HEK293 (cell line): ENCODE measurements around the gene CDC42EP3.

Experiments
- CTCF ChIA-PET: fragments of 350-600 bp; formaldehyde crosslinking; extraction: SDS; loops from one replicate; lab custom pipeline; 2021; ENCODE audit warnings: antibody characterized with exemption; lab: Yijun Ruan, JAX
- POLR2A ChIA-PET: fragments of 300-600 bp; formaldehyde crosslinking; extraction: SDS; loops from one replicate; lab custom pipeline; 2020; ENCODE audit warnings: antibody characterized with exemption, inconsistent platforms; lab: Yijun Ruan, JAX
- H3K27ac ChIP-seq: fragments of 200-500 bp; sonication (Bioruptor generic); 2 replicates; pipeline ENCODE4 v1.5.1; 2014; ENCODE audit warnings: low read depth, low read length, control low read depth, inconsistent platforms; ENCODE audit errors: extremely low read depth
- H3K36me3 ChIP-seq, 2 experiments: fragments of 200-500 bp in 1 of 2; sonication (Bioruptor generic) in 1 of 2; 1 replicate in 1 of 2; 2 replicates in 1 of 2; pipeline ENCODE4 v1.5.1; 2014 to 2017; ENCODE audit warnings: inconsistent platforms in 2 of 2, low read length in 2 of 2; ENCODE audit not compliant: control insufficient read depth in 2 of 2, insufficient read depth in 1 of 2
- H3K4me1 ChIP-seq: fragments of 200-500 bp; sonication (Bioruptor generic); 2 replicates; pipeline ENCODE4 v1.5.1; 2014; ENCODE audit warnings: mild to moderate bottlenecking, low read length, inconsistent platforms; ENCODE audit not compliant: control insufficient read depth, insufficient read depth
- H3K4me3 ChIP-seq: 2 replicates; pipeline ENCODE4 v1.5.1; 2011; ENCODE audit warnings: low read depth, mild to moderate bottlenecking, control low read depth, low read length, moderate library complexity
- H3K9me3 ChIP-seq: fragments of 200-500 bp; sonication (Bioruptor generic); 2 replicates; pipeline ENCODE4 v1.5.1; 2014; ENCODE audit warnings: low read depth, low read length, inconsistent platforms; ENCODE audit not compliant: control insufficient read depth, insufficient read depth
- KLF10 ChIP-seq: fragments of 450-650 bp; IDR thresholded peaks from 2 replicates; pipeline ENCODE4 v1.5.1; 2018; ENCODE audit warnings: missing biosample characterization, mild to moderate bottlenecking, missing genetic modification characterization
- KLF16 ChIP-seq: fragments of 450-650 bp; formaldehyde crosslinking; IDR thresholded peaks from 2 replicates; pipeline ENCODE4 v1.5.1; 2017; ENCODE audit warnings: missing biosample characterization, missing genetic modification characterization
- KLF9 ChIP-seq: fragments of 450-650 bp; formaldehyde crosslinking; IDR thresholded peaks from 2 replicates; pipeline ENCODE4 v1.5.1; 2016; ENCODE audit warnings: missing biosample characterization, missing genetic modification characterization, low read depth
- ZBTB20 ChIP-seq: fragments of 450-650 bp; formaldehyde crosslinking; IDR thresholded peaks from 2 replicates; pipeline ENCODE4 v1.5.1; 2016; ENCODE audit warnings: missing biosample characterization, missing genetic modification characterization
- ZBTB48 ChIP-seq: fragments of 450-650 bp; formaldehyde crosslinking; IDR thresholded peaks from 2 replicates; pipeline ENCODE4 v1.5.1; 2016; ENCODE audit warnings: missing biosample characterization, missing genetic modification characterization
- ZIC2 ChIP-seq: fragments of 450-650 bp; formaldehyde crosslinking; IDR thresholded peaks from 2 replicates; pipeline ENCODE4 v1.5.1; 2016; ENCODE audit warnings: missing biosample characterization, missing genetic modification characterization
- ZNF157 ChIP-seq: fragments of 450-650 bp; formaldehyde crosslinking; IDR thresholded peaks from 2 replicates; pipeline ENCODE4 v1.5.1; 2016; ENCODE audit warnings: missing biosample characterization, missing genetic modification characterization
- ZNF221 ChIP-seq: fragments of 450-650 bp; formaldehyde crosslinking; IDR thresholded peaks from 2 replicates; pipeline ENCODE4 v1.5.1; 2017; ENCODE audit warnings: missing biosample characterization, missing genetic modification characterization, borderline replicate concordance
- ZNF391 ChIP-seq: fragments of 450-650 bp; formaldehyde crosslinking; IDR thresholded peaks from 2 replicates; pipeline ENCODE4 v1.5.1; 2016; ENCODE audit warnings: low read depth, missing biosample characterization, missing genetic modification characterization, borderline replicate concordance
- ZNF394 ChIP-seq: fragments of 450-650 bp; formaldehyde crosslinking; IDR thresholded peaks from 2 replicates; pipeline ENCODE4 v1.5.1; 2016; ENCODE audit warnings: missing biosample characterization, missing genetic modification characterization, mild to moderate bottlenecking, moderate library complexity, borderline replicate concordance
- ZNF404 ChIP-seq: fragments of 450-650 bp; formaldehyde crosslinking; IDR thresholded peaks from 2 replicates; pipeline ENCODE4 v1.5.1; 2017; ENCODE audit warnings: missing biosample characterization, missing genetic modification characterization
- ZNF48 ChIP-seq: fragments of 450-650 bp; formaldehyde crosslinking; IDR thresholded peaks from 2 replicates; pipeline ENCODE4 v1.5.1; 2016; ENCODE audit warnings: missing biosample characterization, missing genetic modification characterization
- ZNF501 ChIP-seq: fragments of 450-650 bp; formaldehyde crosslinking; IDR thresholded peaks from 2 replicates; pipeline ENCODE4 v1.5.1; 2016; ENCODE audit warnings: missing biosample characterization, missing genetic modification characterization
- ZNF558 ChIP-seq: fragments of 450-650 bp; formaldehyde crosslinking; IDR thresholded peaks from 2 replicates; pipeline ENCODE4 v1.5.1; 2016; ENCODE audit warnings: missing biosample characterization, missing genetic modification characterization
- ZNF654 ChIP-seq: fragments of 450-650 bp; formaldehyde crosslinking; IDR thresholded peaks from 2 replicates; pipeline ENCODE4 v1.5.1; 2016; ENCODE audit warnings: low read depth, missing biosample characterization, missing genetic modification characterization
- ZNF664 ChIP-seq: fragments of 450-650 bp; formaldehyde crosslinking; IDR thresholded peaks from 2 replicates; pipeline ENCODE4 v1.5.1; 2016; ENCODE audit warnings: missing biosample characterization, missing genetic modification characterization
- ZNF677 ChIP-seq: fragments of 450-650 bp; IDR thresholded peaks from 2 replicates; pipeline ENCODE4 v1.5.0; 2018; ENCODE audit warnings: missing biosample characterization, mild to moderate bottlenecking, missing genetic modification characterization, moderate library complexity
- ZNF747 ChIP-seq: fragments of 450-650 bp; formaldehyde crosslinking; IDR thresholded peaks from 2 replicates; pipeline ENCODE4 v1.5.1; 2016; ENCODE audit warnings: missing biosample characterization, missing genetic modification characterization
- TF ChIP-seq, protein P1 (sequence below): fragments of 450-650 bp; formaldehyde crosslinking; IDR thresholded peaks from 2 replicates; pipeline ENCODE4 v1.5.1; 2016; ENCODE audit warnings: missing biosample characterization, missing genetic modification characterization, low read depth
- TF ChIP-seq, protein P2 (sequence below): fragments of 450-650 bp; formaldehyde crosslinking; IDR thresholded peaks from 2 replicates; pipeline ENCODE4 v1.5.1; 2016; ENCODE audit warnings: missing biosample characterization, missing genetic modification characterization
- TF ChIP-seq, protein P3 (sequence below): fragments of 450-650 bp; formaldehyde crosslinking; IDR thresholded peaks from 2 replicates; pipeline ENCODE4 v1.5.1; 2017; ENCODE audit warnings: missing biosample characterization, missing genetic modification characterization
- TF ChIP-seq, protein P4 (sequence below): fragments of 450-650 bp; formaldehyde crosslinking; conservative IDR thresholded peaks from 2 replicates; pipeline ENCODE4 v1.5.1; 2016; ENCODE audit warnings: low read depth, missing biosample characterization, missing genetic modification characterization
- TF ChIP-seq, protein P5 (sequence below): fragments of 450-650 bp; formaldehyde crosslinking; IDR thresholded peaks from 2 replicates; pipeline ENCODE4 v1.5.1; 2017; ENCODE audit warnings: missing biosample characterization, missing genetic modification characterization

The CDC42EP3 gene

DNA sequence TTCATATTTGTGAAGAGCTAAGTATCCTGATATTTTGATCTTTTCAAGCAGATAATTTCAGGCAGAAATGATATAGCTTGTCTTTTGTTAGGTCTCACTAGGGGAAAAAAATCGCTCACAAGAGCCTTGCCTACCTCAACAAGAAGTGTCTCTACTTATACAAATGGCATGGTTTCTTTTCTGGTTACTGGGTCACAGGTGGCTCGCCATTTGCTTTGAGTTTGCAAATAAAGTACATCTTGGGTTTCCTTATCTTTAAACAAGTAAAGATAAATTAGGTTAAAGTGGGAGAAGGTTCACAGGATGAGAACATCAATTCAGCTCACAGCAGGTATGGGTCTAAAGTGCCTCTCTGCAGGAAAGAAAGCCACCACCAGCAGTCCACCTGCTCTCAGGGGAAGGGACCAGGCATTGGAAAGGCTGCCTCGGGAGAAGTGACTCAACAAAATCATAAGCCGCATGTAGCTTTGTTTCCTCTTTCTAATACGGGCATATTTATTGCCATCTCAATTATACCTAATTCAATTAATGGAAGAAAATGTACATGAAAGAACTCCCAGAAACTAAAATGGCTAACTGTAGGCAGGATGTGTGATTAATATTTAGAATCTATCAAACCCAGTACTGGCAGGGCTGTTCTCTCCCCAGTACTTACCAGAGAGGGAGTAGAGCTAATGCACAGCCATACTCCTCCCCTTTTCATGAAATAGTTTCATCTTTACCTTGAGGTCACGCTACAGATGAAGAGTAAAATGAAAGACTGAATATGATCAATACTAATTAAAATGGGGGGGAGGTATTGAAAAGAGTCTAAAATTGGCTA is 28.3 kb downstream of the CDC42EP3 start:
- peaks cover 6% of the 10 kb centered on the region; the same call in 1 of the 2 replicates for H3K4me1 ChIP-seq
- no peaks in the 10 kb centered on the region for H3K9me3 ChIP-seq
- peaks cover 0 to 31% of the 10 kb centered on the region in 2 experiments; a peak in 1 of 3 replicates for H3K36me3 ChIP-seq
- ChIA-PET POLR2A (no interaction called here), CTCF (interaction anchor here (1.6 kb wide), 1 partner anchor 190 kb away, joined by 5 read pairs; no protein-coding TSS in a partner anchor)
- TF ChIP-seq ZIC2 (tag by site-specific recombination), result peak; percentile 72
- no peak for TF ChIP-seq ZNF157 (tag by site-specific recombination)
- TF ChIP-seq ZNF664 (tag by site-specific recombination), result no peak
- no peak for TF ChIP-seq ZNF394 (tag by site-specific recombination)
- TF ChIP-seq, protein P1, sequence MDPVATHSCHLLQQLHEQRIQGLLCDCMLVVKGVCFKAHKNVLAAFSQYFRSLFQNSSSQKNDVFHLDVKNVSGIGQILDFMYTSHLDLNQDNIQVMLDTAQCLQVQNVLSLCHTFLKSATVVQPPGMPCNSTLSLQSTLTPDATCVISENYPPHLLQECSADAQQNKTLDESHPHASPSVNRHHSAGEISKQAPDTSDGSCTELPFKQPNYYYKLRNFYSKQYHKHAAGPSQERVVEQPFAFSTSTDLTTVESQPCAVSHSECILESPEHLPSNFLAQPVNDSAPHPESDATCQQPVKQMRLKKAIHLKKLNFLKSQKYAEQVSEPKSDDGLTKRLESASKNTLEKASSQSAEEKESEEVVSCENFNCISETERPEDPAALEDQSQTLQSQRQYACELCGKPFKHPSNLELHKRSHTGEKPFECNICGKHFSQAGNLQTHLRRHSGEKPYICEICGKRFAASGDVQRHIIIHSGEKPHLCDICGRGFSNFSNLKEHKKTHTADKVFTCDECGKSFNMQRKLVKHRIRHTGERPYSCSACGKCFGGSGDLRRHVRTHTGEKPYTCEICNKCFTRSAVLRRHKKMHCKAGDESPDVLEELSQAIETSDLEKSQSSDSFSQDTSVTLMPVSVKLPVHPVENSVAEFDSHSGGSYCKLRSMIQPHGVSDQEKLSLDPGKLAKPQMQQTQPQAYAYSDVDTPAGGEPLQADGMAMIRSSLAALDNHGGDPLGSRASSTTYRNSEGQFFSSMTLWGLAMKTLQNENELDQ, result no peak
- TF ChIP-seq, protein P2, sequence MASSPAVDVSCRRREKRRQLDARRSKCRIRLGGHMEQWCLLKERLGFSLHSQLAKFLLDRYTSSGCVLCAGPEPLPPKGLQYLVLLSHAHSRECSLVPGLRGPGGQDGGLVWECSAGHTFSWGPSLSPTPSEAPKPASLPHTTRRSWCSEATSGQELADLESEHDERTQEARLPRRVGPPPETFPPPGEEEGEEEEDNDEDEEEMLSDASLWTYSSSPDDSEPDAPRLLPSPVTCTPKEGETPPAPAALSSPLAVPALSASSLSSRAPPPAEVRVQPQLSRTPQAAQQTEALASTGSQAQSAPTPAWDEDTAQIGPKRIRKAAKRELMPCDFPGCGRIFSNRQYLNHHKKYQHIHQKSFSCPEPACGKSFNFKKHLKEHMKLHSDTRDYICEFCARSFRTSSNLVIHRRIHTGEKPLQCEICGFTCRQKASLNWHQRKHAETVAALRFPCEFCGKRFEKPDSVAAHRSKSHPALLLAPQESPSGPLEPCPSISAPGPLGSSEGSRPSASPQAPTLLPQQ (tag by site-specific recombination), result no peak
- no peak overlapping the region for H3K4me3 ChIP-seq
- no peak overlapping the region for H3K27ac ChIP-seq

DNA sequence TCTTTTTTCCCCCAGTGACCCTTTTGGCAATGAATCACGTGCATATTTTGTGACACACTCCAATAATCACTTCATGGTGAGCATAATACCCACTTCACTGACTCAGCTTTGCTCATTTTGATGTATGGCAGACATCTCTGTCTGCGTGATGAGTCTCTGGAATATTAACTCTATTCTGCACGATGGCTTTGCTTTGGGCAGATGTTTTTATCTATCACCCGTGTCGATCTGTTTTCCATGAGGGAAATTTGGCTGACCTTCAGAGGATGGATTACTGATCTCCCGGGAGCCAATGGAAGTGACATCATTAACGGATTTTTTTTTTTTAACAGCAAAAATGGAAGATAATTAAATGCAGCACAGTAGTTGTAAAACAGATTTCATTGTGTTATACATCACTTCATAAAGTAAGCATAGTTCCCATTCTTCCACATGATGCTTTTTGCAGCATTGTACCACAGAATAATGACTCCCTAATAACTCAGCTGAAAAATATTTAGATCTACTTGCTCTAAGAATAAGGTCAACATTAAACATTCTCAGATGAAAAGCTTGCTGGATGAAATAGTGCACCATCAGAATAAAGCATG is 29.8 kb downstream of the CDC42EP3 start:
- no peak for TF ChIP-seq ZNF501 (tag by site-specific recombination)
- TF ChIP-seq ZBTB48 (tag by site-specific recombination), result no peak
- no peak for TF ChIP-seq KLF10 (tag by site-specific recombination)
- TF ChIP-seq, protein P3, sequence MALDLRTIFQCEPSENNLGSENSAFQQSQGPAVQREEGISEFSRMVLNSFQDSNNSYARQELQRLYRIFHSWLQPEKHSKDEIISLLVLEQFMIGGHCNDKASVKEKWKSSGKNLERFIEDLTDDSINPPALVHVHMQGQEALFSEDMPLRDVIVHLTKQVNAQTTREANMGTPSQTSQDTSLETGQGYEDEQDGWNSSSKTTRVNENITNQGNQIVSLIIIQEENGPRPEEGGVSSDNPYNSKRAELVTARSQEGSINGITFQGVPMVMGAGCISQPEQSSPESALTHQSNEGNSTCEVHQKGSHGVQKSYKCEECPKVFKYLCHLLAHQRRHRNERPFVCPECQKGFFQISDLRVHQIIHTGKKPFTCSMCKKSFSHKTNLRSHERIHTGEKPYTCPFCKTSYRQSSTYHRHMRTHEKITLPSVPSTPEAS, result no peak
- TF ChIP-seq ZNF654 (tag by site-specific recombination), result no peak
- no peak for TF ChIP-seq ZNF391 (tag by site-specific recombination)
- TF ChIP-seq ZNF48 (tag by site-specific recombination), result no peak
- TF ChIP-seq, protein P4, sequence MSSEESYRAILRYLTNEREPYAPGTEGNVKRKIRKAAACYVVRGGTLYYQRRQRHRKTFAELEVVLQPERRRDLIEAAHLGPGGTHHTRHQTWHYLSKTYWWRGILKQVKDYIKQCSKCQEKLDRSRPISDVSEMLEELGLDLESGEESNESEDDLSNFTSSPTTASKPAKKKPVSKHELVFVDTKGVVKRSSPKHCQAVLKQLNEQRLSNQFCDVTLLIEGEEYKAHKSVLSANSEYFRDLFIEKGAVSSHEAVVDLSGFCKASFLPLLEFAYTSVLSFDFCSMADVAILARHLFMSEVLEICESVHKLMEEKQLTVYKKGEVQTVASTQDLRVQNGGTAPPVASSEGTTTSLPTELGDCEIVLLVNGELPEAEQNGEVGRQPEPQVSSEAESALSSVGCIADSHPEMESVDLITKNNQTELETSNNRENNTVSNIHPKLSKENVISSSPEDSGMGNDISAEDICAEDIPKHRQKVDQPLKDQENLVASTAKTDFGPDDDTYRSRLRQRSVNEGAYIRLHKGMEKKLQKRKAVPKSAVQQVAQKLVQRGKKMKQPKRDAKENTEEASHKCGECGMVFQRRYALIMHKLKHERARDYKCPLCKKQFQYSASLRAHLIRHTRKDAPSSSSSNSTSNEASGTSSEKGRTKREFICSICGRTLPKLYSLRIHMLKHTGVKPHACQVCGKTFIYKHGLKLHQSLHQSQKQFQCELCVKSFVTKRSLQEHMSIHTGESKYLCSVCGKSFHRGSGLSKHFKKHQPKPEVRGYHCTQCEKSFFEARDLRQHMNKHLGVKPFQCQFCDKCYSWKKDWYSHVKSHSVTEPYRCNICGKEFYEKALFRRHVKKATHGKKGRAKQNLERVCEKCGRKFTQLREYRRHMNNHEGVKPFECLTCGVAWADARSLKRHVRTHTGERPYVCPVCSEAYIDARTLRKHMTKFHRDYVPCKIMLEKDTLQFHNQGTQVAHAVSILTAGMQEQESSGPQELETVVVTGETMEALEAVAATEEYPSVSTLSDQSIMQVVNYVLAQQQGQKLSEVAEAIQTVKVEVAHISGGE (tag by site-specific recombination), result no peak
- no peak for TF ChIP-seq ZIC2 (tag by site-specific recombination)
- no peak for TF ChIP-seq ZNF404
- TF ChIP-seq ZNF221 (tag by site-specific recombination), result no peak
- TF ChIP-seq KLF9 (tag by site-specific recombination), result no peak
- no peak for TF ChIP-seq KLF16
- TF ChIP-seq ZNF747 (tag by site-specific recombination), result no peak
- TF ChIP-seq ZNF558 (tag by site-specific recombination), result no peak
- no peak for TF ChIP-seq ZNF677 (tag by site-specific recombination)
- no peak for TF ChIP-seq ZBTB20 (tag by site-specific recombination)
- TF ChIP-seq, protein P5, sequence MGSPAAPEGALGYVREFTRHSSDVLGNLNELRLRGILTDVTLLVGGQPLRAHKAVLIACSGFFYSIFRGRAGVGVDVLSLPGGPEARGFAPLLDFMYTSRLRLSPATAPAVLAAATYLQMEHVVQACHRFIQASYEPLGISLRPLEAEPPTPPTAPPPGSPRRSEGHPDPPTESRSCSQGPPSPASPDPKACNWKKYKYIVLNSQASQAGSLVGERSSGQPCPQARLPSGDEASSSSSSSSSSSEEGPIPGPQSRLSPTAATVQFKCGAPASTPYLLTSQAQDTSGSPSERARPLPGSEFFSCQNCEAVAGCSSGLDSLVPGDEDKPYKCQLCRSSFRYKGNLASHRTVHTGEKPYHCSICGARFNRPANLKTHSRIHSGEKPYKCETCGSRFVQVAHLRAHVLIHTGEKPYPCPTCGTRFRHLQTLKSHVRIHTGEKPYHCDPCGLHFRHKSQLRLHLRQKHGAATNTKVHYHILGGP (tag by site-specific recombination), result no peak
- Histone ChIP-seq H3K4me1 (peaks cover 6% of the 10 kb centered on the region; the same call in 1 of the 2 replicates), H3K9me3 (no peaks in the 10 kb centered on the region), H3K4me3 (no peak overlapping the region), H3K36me3 (peaks cover 0 to 26% of the 10 kb centered on the region in 2 experiments; a peak in 1 of 3 replicates), H3K27ac (no peak overlapping the region)
- ChIA-PET CTCF (interaction anchor here (1.1 kb wide), 1 partner anchor 14 kb away, joined by 3 read pairs; no protein-coding TSS in a partner anchor), POLR2A (no interaction called here)
